Measurements from ENCODE around the gene NCR1.
"Not testable (repeated sequence)": the region's sequence is repeated elsewhere in the genome, so short reads cannot be mapped to it uniquely, and the experiment has no call there.

The NCR1 gene, protein sequence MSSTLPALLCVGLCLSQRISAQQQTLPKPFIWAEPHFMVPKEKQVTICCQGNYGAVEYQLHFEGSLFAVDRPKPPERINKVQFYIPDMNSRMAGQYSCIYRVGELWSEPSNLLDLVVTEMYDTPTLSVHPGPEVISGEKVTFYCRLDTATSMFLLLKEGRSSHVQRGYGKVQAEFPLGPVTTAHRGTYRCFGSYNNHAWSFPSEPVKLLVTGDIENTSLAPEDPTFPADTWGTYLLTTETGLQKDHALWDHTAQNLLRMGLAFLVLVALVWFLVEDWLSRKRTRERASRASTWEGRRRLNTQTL

DNA sequence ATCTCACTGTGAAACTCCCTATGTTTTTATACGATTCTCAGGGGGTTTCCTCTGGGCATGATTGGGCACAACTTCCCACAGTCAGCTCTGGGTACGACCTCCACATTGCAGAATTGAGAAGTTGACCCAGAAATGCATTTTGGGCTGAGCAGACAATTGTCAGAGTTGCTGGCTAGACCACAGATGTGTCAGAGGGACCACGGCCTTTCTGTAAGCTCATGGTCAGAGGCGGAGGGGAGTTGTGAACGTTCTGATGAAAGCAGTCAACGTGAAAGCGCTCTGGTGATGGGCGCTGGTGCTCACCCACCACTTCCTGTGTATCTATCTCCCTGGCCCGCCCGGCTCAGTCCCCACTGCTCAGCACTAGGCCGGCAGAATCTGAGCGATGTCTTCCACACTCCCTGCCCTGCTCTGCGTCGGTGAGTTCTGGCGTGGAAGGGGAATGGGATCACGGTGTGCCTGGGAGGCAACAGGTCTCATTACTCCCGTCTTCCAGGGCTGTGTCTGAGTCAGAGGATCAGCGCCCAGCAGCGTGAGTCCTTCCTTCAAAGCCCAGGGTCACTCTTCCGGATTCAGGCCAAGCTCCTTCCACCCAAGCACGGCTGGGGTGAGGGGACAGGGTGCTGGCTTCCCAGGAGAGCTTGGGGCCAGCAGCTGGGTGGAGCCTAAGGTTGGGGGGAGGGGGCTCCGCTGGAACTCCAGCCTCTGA lies at the start of gene NCR1:
NCR1 (plus strand) TSS at position 346 of the 709 bp plus-strand sequence; CDS start at position 386, 40 bp downstream.
- no peak for DNase-seq

DNA sequence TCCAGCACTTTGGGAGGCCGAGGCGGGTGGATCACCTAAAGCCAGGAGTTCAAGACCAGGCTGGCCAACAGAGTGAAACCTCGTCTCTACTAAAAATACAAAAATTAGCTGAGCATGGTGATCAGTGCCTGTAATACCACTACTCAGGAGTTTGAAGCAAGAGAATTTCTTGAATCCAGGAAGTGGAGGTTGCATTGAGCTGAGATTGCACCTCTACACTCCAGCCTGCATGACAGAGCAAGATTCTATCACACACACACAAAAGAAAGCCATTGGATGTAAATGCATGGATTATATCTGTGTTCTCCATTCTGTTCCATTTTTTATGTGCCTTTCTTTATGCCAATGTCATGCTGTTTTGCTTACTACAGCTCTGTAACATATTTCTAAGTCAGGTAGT lies 47.5 kb upstream of the NCR1 start:
- DNase-seq: not testable (repeated sequence)

DNA sequence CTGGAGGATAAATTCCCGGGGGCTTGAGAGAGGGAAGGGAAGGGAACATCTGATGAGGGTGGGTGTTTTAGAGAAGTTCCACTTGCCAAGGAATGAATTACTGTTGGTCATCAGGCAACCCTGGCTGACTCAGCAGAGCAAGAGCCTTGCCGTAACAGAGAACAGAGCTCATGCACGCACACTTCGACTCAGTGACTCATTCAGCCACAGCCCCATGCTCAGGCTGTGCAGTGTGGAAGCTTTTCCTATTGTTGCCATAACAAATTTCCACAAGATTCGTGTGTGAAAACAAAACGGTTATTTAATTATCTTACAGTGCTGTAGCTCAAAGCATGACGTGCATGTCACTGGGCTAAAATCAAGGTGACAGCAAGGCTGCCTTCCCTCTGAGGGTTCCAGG lies 46.5 kb upstream of the NCR1 start:
- not testable (repeated sequence) for DNase-seq

DNA sequence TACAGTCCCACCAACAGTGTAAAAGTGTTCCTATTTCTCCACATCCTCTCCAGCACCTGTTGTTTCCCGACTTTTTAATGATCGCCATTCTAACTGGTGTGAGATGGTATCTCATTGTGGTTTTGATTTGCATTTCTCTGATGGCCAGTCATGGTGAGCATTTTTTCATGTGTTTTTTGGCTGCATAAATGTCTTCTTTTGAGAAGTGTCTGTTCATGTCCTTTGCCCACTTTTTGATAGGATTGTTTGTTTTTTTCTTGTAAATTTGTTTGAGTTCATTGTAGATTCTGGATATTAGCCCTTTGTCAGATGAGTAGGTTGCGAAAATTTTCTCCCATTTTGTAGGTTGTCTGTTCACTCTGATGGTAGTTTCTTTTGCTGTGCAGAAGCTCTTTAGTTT lies 42.5 kb upstream of the NCR1 start:
- DNase-seq: not testable (repeated sequence)

DNA sequence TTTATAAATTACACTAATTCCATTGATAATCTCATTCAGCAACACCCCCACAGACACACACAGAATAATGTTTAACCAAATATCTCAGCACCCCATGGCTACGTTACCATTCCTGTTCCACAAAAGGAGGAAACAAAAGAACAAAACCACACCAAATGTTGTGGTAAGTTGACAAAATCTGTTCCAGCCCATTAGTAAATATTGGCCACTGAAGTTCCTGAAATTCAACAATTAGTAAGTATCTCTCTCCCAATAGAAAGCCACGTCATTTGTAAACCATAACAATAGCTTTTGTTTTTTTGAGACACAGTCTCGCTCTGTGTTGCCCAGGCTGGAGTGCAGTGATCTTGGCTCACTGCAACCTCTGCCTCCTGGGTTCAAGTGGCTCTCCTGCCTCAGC lies 34.3 kb upstream of the NCR1 start:
- DNase-seq: no peak

DNA sequence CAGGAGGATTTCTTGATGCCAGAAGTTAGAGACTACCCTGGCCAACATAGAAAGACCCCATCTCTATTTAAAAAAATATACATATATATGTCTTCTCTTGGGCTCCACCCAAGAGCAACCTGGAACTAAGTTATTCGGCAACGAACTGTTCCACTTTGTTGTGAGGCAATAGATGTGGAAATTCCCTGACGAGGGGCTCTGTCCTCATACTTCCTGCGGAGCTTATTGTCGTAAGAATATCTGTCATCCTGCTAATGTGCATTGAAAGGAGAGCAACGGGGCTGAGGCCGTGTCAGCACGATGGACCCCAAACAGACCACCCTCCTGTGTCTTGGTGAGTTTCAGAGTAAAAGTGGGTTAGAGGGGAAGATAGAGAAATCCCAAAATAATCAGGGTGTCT lies 32.0 kb upstream of the NCR1 start, which contains the start of gene FCAR:
FCAR (plus strand) TSS at position 246 of the 400 bp plus-strand sequence; CDS start at position 301, 55 bp downstream.
- DNase-seq: no peak

DNA sequence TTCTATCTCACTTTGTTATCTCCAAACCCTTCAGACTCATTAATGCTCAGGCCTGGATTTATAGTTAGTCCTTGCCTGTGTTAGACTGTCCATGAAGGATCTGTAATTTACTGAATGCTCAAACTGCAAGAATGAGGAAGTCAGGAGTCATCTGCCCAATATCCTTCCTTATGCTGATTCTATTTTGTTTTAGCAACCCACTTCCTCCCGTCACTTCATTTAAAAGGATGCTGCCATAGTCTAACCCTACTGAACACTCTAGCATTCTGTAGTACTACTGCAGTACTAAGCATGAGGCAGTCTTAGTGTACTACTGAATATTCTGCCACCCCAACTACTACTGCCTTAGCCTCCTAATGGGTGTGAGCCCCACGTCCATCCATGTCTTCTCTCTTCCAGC lies 30.4 kb upstream of the NCR1 start:
- no peak for DNase-seq

DNA sequence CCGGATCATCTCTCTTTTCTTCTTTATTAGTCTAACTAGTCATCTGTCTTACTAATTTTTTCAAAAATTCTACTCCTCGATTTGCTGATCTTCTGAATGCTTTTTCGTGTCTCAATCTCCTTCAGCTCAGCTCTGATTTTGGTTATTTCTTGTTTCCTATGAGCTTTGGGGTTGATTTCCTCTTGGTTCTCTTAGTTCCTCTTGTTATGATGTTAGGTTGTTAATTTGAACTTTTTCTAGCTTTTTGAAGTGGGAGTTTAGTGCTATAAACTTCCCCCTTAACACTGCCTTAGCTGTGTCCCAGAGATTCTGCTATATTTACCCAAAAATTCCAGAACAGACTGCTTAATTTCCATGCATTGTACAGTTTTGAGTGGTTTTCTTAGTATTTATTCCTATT lies 28.5 kb upstream of the NCR1 start:
- no peak for DNase-seq

DNA sequence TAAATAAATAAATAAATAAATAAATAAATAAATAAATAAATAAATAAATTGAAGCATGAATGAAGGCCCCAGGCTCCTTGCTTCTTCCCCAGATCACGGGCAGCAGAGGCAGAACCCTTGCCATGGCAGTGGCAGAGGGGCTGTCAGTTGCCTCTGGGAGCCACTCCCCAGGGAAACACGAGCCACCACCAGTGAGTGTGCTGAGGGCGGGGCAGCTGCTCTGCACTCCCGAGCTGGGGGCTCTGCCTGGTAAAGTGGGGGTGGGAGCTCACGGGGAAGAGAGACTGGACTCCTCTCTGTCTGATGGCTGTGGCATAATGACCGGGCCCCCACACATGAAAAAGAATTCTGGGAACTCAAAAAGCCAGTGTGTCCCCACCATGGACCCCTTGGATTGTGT lies 24.1 kb upstream of the NCR1 start:
- no peak for DNase-seq

DNA sequence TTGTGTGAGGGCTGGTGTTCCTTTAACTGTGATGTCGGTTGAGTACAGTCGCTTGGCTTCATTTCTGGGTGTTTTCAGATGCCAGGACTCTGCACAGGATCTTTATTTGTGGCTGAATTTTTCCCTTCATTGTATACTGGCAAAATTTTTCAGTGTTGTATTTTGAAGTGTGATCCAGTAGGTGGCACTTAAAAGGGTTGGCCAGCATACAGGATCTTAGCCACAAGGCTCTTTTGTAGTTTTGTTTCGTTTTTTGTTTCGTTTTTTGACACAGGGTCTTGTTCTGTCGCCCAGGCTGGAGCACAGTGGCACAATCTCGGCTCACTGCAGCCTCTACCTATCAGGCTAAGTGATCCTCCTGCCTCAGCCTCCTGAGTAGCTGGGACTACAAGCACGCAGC lies 23.2 kb upstream of the NCR1 start:
- no peak for DNase-seq

DNA sequence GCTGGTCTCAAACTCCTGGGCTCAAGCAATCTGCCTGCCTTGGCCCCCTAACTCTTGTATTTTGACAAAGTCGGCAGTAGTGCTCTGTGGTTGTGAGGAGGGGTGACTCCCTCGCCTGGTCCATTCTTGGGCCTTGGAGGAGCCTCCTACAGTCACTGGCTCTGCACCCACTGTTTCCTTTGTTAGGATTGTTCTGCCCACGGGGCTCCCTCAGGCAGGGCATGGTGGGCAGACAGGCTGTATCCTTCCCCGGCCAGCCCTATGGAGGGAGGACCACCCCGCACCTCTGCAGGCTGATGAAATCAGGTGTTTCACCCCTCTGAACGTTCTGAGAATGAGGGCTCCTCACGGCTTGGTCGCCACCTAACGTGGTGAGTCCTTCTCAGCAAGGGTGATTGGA lies 22.7 kb upstream of the NCR1 start:
- DNase-seq: no peak

DNA sequence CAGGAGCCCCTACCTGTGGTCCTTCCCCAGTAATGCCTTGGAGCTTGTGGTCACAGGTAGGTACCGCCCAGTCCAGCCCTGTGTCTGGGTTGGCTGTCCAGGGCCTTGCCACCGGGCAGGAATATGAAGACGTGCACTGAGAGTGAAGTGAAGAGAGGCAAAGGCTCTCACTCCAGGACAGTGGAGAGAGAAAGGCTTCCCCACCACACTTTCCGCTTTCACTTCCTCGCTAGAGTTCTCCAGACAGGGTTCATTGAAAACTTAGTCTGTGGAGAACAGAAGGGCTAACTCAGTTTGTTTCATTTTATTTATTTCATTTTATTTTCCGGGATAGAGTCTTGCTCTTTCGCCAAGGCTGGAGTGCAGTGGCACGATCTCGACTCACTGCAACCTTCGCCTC lies 17.7 kb upstream of the NCR1 start:
- no peak for DNase-seq

DNA sequence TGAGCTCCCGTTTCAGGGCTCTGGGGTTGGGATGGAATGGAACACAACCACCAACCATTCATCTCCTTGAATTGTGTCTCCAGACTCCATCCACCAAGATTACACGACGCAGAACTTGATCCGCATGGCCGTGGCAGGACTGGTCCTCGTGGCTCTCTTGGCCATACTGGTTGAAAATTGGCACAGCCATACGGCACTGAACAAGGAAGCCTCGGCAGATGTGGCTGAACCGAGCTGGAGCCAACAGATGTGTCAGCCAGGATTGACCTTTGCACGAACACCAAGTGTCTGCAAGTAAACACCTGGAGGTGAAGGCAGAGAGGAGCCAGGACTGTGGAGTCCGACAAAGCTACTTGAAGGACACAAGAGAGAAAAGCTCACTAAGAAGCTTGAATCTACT lies 16.4 kb upstream of the NCR1 start:
- DNase-seq: no peak

DNA sequence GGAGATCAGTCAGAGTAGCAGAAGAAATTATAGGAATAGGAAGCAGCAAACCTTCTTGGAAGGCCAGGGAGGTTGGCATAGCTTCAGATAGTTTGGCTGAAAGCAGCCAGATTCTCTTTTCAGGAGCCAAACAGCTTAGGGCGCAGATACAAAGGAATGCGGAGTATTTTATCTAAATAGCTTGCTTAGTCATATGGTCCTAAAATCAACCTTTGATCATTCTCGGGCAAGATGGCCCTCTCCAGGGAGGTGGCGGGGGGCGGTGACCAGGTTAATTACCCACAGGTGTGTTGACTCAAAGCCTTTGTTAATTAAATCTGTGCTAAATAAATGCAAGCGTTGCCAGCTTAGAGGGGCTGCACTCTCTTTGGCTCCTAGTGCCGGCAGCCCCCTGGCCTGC lies 12.5 kb upstream of the NCR1 start:
- no peak for DNase-seq

DNA sequence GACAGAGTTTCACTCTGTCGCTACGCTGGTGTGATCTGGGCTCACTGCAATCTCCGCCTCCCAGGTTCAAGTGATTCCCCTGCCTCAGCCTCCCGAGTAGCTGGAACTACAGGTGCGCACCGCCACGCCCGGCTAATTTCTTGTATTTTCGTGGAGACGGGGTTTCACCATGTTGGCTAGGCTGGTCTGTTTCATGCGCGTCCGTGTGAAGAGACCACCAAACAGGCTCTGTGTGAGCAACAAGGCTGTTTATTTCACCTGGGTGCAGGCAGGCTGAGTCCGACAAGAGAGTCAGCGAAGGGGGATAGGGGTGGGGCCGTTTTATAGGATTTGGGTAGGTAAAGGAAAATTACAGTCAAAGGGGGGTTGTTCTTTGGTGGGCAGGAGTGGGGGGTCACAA lies 11.8 kb upstream of the NCR1 start:
- not testable (repeated sequence) for DNase-seq

DNA sequence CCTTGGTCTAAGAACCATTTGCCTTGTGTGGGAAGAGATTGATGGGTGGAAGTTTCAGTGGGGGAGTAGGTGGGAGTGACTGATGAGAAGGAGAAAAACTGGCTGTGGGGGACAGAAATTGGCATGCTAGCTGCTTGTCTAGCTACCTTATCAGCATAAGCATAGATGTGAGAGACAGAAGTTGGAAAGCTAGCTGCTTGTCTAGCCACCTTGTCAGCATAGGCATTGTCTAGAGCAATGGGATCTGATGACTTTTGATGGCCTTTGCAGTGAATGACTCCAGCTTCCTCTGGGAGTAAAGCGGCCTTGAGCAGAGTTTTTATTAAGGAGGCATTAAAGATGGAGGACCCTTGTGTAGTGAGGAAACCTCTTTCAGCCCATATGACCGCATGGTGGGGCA lies 9.9 kb upstream of the NCR1 start:
- DNase-seq: no peak

DNA sequence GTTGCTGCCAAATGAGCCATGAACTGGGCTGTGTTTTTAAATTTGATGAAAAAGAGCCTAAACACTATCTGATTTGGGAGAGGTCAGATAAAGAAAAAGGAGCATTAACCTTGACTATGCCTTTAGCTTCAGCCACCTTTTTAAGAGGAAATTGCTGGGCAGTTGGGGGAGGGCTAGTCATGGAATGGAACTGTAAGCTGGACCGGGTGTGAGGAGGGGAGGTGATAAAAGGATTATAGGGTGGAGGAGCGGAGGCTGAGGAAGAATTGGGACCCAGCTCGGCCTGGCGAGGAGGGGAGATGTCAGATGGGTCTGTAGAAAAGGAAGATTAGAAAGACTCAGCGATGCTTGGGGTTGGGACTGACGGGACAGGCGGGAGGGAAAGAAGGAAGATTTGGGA lies 7.3 kb upstream of the NCR1 start:
- not testable (repeated sequence) for DNase-seq

DNA sequence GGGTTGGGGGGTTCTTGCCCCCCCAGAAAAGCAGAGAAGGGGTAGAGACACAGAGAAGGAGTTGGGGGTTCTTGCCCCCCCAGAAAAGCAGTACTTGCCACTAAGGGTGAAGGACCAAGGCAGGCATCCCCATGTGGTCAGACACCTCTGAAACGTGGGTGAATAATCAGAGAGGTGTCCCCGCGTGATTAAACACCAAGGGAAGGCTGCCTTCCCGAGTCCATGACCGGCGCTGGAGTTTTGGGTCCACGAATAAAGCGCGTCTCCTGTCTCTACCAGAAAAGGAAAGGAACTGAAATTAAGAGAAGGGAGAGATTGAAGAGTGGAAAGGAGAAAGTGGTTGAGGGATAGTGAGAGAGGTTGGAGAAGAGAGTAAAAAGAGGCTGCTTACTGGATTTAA lies 6.3 kb upstream of the NCR1 start:
- not testable (repeated sequence) for DNase-seq

DNA sequence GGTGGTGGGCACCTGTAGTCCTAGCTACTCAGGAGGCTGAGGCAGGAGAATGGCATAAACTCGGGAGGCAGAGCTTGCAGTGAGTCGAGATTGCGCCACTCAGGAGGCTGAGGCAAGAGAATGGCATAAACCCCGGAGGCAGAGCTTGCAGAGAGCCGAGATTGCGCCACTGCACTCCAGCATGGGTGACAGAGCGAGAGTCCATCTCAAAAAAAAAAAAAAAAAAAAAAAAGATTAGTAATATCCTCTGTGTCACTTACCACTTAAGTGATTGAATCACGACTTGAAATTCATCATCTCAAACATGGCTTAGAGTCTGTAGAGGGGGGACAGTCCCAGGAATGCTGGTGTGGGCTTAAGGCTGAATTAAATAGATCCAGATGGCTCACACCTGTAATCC lies 4.8 kb upstream of the NCR1 start:
- DNase-seq: not testable (repeated sequence)

DNA sequence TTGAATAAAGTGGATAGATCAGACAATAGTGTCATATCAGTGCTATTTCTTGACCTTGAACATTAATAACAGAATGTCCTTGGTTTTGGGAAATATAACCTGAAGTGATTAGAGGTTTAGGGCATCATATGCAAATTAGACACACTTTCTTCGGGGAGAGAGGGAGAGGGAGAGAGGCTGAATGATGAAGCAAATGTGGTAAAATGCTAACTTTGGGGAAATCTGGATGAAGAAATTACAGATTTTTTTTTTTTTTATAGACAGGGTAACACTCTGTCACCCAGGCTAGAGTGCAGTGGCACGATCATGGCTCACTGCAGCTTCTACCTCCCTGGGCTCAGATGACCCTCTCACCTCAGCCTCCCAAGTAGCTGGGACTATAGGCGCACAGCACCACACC lies 3.9 kb upstream of the NCR1 start:
- no peak for DNase-seq

DNA sequence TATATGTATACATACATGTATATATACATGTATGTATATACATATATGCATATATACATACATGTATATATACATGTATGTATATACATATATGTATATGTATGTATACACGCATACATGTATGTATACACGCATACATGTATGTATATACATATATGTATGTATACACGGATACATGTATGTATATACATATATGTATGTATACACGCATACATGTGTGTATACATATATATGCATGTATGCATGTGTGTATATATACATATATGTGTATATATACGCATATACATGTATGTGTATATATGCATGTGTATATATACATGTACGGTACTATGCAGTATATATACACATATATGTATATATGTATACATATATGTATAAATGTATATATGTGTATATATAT lies 2.6 kb upstream of the NCR1 start:
- DNase-seq: no peak

DNA sequence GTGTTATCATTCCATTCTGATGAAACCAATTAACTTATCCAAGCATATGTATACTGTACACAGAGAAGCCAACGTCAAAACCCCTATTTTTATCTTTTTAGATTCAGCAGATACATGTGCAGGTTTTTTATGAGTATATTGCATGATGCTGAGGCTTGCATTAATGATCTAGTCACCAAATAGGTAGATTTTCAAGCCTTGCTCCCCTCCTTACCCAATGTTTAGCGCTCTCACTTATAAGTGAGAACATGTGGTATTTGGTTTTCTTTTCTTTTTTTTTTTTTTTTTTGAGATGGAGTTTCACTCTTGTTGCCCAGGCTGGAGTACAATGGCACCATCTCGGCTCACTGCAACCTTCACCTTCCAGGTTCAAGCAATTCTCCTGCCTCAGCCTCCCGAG lies 1.7 kb upstream of the NCR1 start:
- DNase-seq: not testable (repeated sequence)

DNA sequence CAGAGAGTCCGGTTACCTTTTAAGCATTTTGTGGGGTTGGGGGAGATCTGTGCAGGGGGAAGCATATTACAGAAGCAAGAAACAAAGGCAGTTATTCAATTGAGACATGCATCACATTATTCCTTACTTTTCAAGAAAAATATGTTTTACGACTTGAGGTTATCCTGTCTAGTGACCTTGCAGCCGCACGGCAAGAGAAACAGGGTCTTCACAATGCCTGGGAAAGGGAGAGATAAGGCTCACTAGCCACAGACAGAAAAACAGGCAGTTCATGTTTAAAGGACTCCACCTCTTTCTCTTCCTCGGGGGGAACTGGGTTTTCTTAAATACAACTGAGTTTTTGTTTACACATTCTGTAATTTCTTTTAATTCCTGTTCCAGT lies 536 bp upstream of the NCR1 start:
- DNase-seq: no peak

DNA sequence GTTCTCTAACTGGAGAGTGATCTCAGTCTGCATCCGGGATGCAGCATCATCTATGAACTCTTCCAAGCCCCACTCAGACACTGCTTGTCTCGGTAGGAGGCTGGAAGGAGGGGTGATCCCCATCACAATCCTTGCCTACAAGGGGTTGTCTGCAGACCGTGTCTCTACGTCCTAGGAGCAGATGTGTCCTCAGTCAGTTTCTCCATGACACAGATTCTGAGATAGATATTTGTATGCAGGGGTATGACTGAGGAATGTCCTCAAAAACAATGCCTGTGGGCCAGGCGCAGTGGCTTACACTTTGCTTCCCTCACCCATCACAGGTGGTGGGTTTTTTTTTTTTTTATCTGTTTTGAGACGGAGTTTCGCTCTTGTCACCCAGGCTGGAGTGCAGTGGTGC lies 871 bp downstream of the NCR1 start:
- no peak for DNase-seq

DNA sequence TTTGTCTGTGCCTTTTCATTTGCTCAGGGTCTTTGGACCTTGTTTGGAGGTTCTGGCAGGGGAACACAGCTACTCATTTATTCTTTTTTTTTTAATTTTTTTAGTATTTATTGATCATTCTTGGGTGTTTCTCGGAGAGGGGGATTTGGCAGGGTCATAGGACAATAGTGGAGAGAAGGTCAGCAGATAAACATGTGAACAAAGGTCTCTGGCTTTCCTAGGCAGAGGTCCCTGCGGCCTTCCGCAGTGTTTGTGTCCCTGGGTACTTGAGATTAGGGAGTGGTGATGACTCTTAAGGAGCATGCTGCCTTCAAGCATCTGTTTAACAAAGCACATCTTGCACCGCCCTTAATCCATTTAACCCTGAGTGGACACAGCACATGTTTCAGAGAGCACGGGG lies 2.0 kb downstream of the NCR1 start:
- DNase-seq: not testable (repeated sequence)

All from activated CD4-positive, alpha-beta T cell treated with anti-CD3 and anti-CD28 coated beads, Interleukin-2, amount 50 U/mL, for 4 hours (primary cell).